A673 (cell line): Measurements from ENCODE around the gene EFS. TPM values are rescaled to one million over a fixed set of nuclear protein-coding genes. Genes with fewer than 3 reads are reported as not detected.

Experiments
- BruUV-seq: library from RNA; stranded (reverse); fragments of 400-500 nt; replicated peaks from 2 replicates; lab custom pipeline; 2021; lab: Mats Ljungman, UMichigan
- CTCF ChIA-PET: fragments of 300-600 bp; sonication (Branson Sonifier 250); formaldehyde crosslinking; loops from one replicate; lab custom pipeline; 2022; ENCODE audit warnings: antibody characterized with exemption; lab: Charles Lee
- POLR2A ChIA-PET: fragments of 300-600 bp; sonication (Branson Sonifier 250); formaldehyde crosslinking; loops from one replicate; lab custom pipeline; 2022; ENCODE audit warnings: antibody characterized with exemption; ENCODE audit not compliant: low non-redundant PET; lab: Charles Lee
- DNase-seq: peaks from one replicate; pipeline ENCODE4 v3.0.0-alpha.2; 2015; ENCODE audit warnings: low spot score
- H3K27ac ChIP-seq: fragments of 200-600 bp; sonication (generic); 2 replicates; pipeline ENCODE4 v1.5.1; 2016; ENCODE audit warnings: mixed run types, low read depth, mild to moderate bottlenecking, mixed read lengths, antibody characterized with exemption, low read length; ENCODE audit not compliant: poor library complexity, severe bottlenecking
- H3K27me3 ChIP-seq: fragments of 200-600 bp; sonication (generic); replicated peaks from 2 replicates; pipeline ENCODE4 v1.6.1; 2017; ENCODE audit warnings: mixed run types, low read depth, mild to moderate bottlenecking, mixed read lengths, antibody characterized with exemption, low read length; ENCODE audit not compliant: insufficient read depth, poor library complexity
- H3K36me3 ChIP-seq: fragments of 200-600 bp; sonication (generic); 2 replicates; pipeline ENCODE4 v1.6.1; 2016; ENCODE audit warnings: mixed run types, mild to moderate bottlenecking, mixed read lengths, antibody characterized with exemption, low read length; ENCODE audit not compliant: insufficient read depth, poor library complexity, severe bottlenecking
- H3K4me1 ChIP-seq: fragments of 200-600 bp; sonication (generic); 2 replicates; pipeline ENCODE4 v1.6.1; 2017; ENCODE audit warnings: mixed run types, mild to moderate bottlenecking, mixed read lengths, antibody characterized with exemption, low read length; ENCODE audit not compliant: insufficient read depth, poor library complexity, severe bottlenecking
- H3K4me3 ChIP-seq: fragments of 200-600 bp; sonication (generic); 2 replicates; pipeline ENCODE4 v1.5.1; 2016; ENCODE audit warnings: low read depth, mixed run types, mild to moderate bottlenecking, mixed read lengths, low read length; ENCODE audit not compliant: poor library complexity, severe bottlenecking
- H3K9me3 ChIP-seq: fragments of 200-600 bp; sonication (generic); 2 replicates; pipeline ENCODE4 v1.6.1; 2016; ENCODE audit warnings: mixed run types, low read depth, mild to moderate bottlenecking, mixed read lengths, antibody characterized with exemption, low read length; ENCODE audit not compliant: poor library complexity, severe bottlenecking
- CTCF ChIP-seq: fragments of 300-800, 200-600 bp; sonication (generic); conservative IDR thresholded peaks from 2 replicates; pipeline ENCODE4 v1.5.1; 2017; ENCODE audit warnings: low read depth, mild to moderate bottlenecking, antibody characterized with exemption, low read length, moderate library complexity, mixed read lengths
- EZH2 ChIP-seq: fragments of 200-600 bp; sonication (generic); IDR thresholded peaks from 2 replicates; pipeline ENCODE4 v1.6.1; 2017; ENCODE audit warnings: borderline replicate concordance, low read depth, mild to moderate bottlenecking, mixed read lengths, antibody characterized with exemption, low read length; ENCODE audit not compliant: poor library complexity, severe bottlenecking
- intact Hi-C: fragments of 100-400 bp; cut with micrococcal nuclease; formaldehyde crosslinking; loops from one replicate; pipeline ENCODE4 v1.10.0; 2022; ENCODE audit not compliant: unreplicated experiment
- total RNA-seq: library from RNA; stranded (reverse); gene quantifications from 2 replicates; pipeline ENCODE4 v1.2.3, GENCODE V29; 2021

Gene EFS
- total RNA-seq, 1 experiment from 2014 or later: 55.9 TPM

GRCh38 chr14:23339506-23340268 lies 25.3 kb downstream of the EFS start:
- CTCF ChIA-PET: no interaction called here

DNA sequence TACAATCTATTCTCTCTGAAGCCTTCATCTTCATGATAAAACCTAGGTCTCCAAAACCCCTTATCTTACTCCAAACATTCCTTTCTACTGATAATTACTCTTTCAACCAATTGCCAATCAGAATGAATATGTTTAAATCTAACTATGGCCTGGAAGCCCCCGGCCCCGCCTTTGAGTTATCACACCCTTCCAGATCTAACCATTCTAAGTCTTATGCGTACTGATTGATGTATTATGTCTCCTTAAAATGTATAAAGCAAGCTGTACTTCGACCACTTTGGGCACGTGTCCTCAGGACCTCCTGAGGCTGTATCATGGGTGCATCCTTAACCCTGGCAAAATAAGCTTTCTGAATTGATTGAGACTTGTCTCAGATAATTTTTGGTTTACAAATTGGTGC lies 29.3 kb downstream of the EFS start:
- intact Hi-C loops: loop anchor here (1.0 kb wide), 1 partner anchor 17 kb away; the partner anchor contains the start of gene SLC22A17
- no peaks in the 10 kb centered on the region for H3K27me3 ChIP-seq
- CTCF ChIA-PET: no interaction called here
- DNase-seq: no peak
- no TSS peak for BruUV-seq
- no peak overlapping the region for H3K27ac ChIP-seq
- no peak overlapping the region for H3K4me3 ChIP-seq
- no peaks in the 10 kb centered on the region for H3K4me1 ChIP-seq
- H3K9me3 ChIP-seq: peaks cover 20% of the 10 kb centered on the region
- TF ChIP-seq EZH2 (no peak), CTCF (no peak)
- no peaks in the 10 kb centered on the region for H3K36me3 ChIP-seq
- POLR2A ChIA-PET: no interaction called here

More at GRCh38 chr14:23339506-23340268, 25.3 kb downstream of the EFS start:
- POLR2A ChIA-PET: no interaction called here
- no peak for TF ChIP-seq CTCF
- no peak for TF ChIP-seq EZH2
- Histone ChIP-seq H3K4me3 (no peak overlapping the region), H3K4me1 (no peaks in the 10 kb centered on the region), H3K36me3 (no peaks in the 10 kb centered on the region), H3K27ac (no peak overlapping the region), H3K27me3 (no peaks in the 10 kb centered on the region), H3K9me3 (peaks cover 23% of the 10 kb centered on the region)
- DNase-seq: no peak
- intact Hi-C loops: no loop called here
- no TSS peak for BruUV-seq

DNA sequence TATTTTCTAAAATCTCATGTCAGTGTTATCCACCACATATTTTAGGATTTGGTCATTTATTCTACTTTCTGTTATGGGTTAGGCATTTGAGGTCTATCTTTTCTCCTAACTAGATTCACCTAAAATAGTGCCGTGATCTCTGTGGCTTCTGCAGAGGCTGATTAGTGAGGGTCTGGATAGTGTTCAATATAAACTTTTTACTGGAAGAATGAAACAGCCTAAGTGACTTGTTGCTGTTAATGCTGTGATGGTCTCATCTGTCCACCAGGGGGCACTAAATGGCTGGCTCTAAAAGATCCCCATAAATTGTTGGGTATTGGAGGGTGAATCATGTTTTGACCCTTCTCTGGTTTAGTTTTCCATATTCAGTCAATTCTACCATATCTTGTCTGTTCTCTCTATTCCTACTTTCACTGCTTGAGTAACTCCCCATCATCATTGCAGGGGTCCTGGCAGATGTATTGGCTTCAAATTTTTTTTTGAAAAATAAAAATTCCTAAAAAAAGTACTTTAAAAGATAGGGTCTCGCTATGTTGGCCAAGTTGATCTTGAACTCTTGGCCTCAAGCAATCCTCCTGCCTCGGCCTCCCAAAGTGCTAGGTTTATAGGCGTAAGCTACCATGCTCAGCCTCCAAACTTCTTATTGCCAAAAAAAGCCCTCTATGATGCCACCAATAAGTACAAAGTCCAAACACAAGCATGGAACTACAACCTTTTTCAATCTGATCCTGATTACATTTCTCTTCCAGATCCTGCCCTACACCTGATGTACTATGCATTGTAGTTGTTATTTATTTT lies 36.8 kb downstream of the EFS start:
- intact Hi-C loops: loop anchor here (1.0 to 2.0 kb wide), 2 partner anchors 52 to 231 kb away; no protein-coding TSS in a partner anchor
- TF ChIP-seq CTCF (peak; percentile 90), EZH2 (no peak)
- ChIA-PET POLR2A (no interaction called here), CTCF (no interaction called here)
- no TSS peak for BruUV-seq
- Histone ChIP-seq H3K4me1 (peaks cover 4% of the 10 kb centered on the region), H3K27ac (no peak overlapping the region), H3K27me3 (no peaks in the 10 kb centered on the region), H3K9me3 (no peaks in the 10 kb centered on the region), H3K4me3 (no peak overlapping the region), H3K36me3 (peaks cover 32% of the 10 kb centered on the region)
- DNase-seq: peak; percentile 82
